ENCODE data around the gene MIER3. TPM values are rescaled to one million over a fixed set of nuclear protein-coding genes. Genes with fewer than 3 reads are reported as not detected.
"Not testable (repeated sequence)": the region's sequence is repeated elsewhere in the genome, so short reads cannot be mapped to it uniquely, and the experiment has no call there.

The MIER3 gene
- total and polyA plus RNA-seq, 5 donors = 4.3 to 19.8 (median 17.4) TPM

- H3K4me1 ChIP-seq (ENCODE audit: control insufficient read depth, insufficient read depth, low read length) = no peaks in the 10 kb centered on the region
- no peaks in the 10 kb centered on the region for H3K27me3 ChIP-seq (ENCODE audit: control insufficient read depth, insufficient read depth)
- WGBS = 89% methylated on average over 4 of the region's 4 CpGs
- no peak overlapping the region for H3K4me3 ChIP-seq (ENCODE audit: low read length)
- intact Hi-C loops (cut with DNase I) = no loop called here
- H3K27ac ChIP-seq (ENCODE audit: low read length) = no peak overlapping the region
- H3K9me3 ChIP-seq (ENCODE audit: control insufficient read depth, low read length) = no peaks in the 10 kb centered on the region
- no peak for DNase-seq
- ATAC-seq = no peak
Measured at GRCh38 chr5:56981548-56982315, 29.8 kb upstream of the MIER3 start.

- DNase-seq = no peak
- no peak overlapping the region for H3K27ac ChIP-seq (ENCODE audit: low read length)
- no peak for ATAC-seq
- H3K27me3 ChIP-seq (ENCODE audit: control insufficient read depth, insufficient read depth) = no peaks in the 10 kb centered on the region
- no peak overlapping the region for H3K4me3 ChIP-seq (ENCODE audit: low read length)
- WGBS = 75% methylated on average over 13 of the region's 13 CpGs
- intact Hi-C loops (cut with DNase I) = no loop called here
- H3K9me3 ChIP-seq (ENCODE audit: control insufficient read depth, low read length) = no peaks in the 10 kb centered on the region
- no peaks in the 10 kb centered on the region for H3K4me1 ChIP-seq (ENCODE audit: control insufficient read depth, insufficient read depth, low read length)
Measured at GRCh38 chr5:56979968-56980367, 28.0 kb upstream of the MIER3 start.

GRCh38 chr5:56979526-56979925 is 27.6 kb upstream of the MIER3 start:
- 56% methylated on average over 5 of the region's 5 CpGs for WGBS
- DNase-seq; H3K27me3 ChIP-seq (ENCODE audit: control insufficient read depth, insufficient read depth); intact Hi-C loops (cut with DNase I); H3K27ac ChIP-seq (ENCODE audit: low read length); H3K4me1 ChIP-seq (ENCODE audit: control insufficient read depth, insufficient read depth, low read length); H3K4me3 ChIP-seq (ENCODE audit: low read length); H3K9me3 ChIP-seq (ENCODE audit: control insufficient read depth, low read length); ATAC-seq: not testable (repeated sequence)

DNA sequence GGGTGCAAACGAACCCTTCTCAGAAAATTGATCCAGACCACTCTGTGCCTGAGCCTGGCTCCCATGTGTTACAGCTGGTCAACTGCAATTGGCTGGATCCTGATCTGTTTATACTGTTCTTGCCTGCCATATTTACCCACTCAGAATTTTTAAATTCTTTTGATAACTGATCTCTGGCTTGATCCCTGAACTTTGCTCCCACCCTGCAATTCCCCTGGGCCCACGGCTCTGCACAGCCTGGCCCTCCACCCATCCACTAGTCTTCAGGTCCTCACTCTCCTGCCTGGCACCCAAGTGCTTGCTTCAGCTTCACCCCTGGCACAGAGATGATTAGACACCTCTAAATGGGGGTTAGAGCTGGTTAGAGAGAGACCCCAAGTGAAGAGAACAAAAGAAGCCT is 25.9 kb upstream of the MIER3 start:
- DNase-seq (no peak), ATAC-seq (no peak)
- intact Hi-C loops (cut with DNase I) = no loop called here
- Histone ChIP-seq H3K27ac (ENCODE audit: low read length) (no peak overlapping the region), H3K4me3 (ENCODE audit: low read length) (no peak overlapping the region), H3K4me1 (ENCODE audit: control insufficient read depth, insufficient read depth, low read length) (no peaks in the 10 kb centered on the region), H3K27me3 (ENCODE audit: control insufficient read depth, insufficient read depth) (no peaks in the 10 kb centered on the region), H3K9me3 (ENCODE audit: control insufficient read depth, low read length) (no peaks in the 10 kb centered on the region)
- whole genome bisulfite sequencing = 71% methylated on average over 2 of the region's 2 CpGs

DNA sequence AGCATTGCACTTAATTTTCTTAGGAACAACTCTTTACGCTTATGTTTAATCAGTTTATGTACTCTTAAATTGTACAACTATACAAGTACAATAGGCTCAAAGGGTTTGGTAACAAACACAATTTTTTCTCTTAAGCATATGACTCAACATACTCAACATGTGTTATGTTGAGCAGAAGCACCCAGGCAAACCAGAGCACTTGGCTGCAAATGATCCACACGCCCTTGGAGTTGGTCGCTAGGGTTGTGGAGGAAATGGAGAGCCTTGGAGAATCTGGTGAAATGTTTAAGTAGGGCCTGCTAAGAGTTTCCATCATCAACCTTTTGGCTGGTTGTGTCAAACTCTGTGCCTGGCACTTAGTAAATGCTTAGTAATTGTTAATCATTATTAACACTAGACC is 25.1 kb upstream of the MIER3 start:
- H3K27me3 ChIP-seq (ENCODE audit: control insufficient read depth, insufficient read depth) = no peaks in the 10 kb centered on the region
- H3K4me3 ChIP-seq (ENCODE audit: low read length) = no peak overlapping the region
- intact Hi-C loops (cut with DNase I) = no loop called here
- WGBS = 90% methylated on average over 3 of the region's 3 CpGs
- DNase-seq = no peak
- no peak overlapping the region for H3K27ac ChIP-seq (ENCODE audit: low read length)
- no peak for ATAC-seq
- no peaks in the 10 kb centered on the region for H3K4me1 ChIP-seq (ENCODE audit: control insufficient read depth, insufficient read depth, low read length)
- no peaks in the 10 kb centered on the region for H3K9me3 ChIP-seq (ENCODE audit: control insufficient read depth, low read length)

DNA sequence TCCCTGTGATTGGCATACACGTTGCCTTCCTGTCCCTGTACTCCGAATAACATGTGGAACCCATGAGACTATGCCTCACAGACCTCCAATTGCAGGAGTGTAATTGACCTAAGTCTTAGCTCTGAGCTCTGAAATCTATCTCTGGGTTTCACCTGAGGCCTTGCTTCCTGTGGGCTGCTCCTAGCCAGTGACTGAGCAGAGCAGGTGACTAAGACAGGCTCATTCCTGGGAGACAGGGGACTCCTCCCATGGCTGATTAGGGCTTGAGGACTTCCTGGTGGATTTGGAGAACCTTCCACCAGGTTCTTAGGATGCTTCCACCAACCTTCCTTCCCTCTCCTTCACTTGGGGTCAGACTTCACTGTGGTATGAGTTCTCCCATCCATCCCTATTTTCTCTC is 22.3 kb upstream of the MIER3 start:
- Histone ChIP-seq H3K4me3 (ENCODE audit: low read length) (no peak overlapping the region), H3K27me3 (ENCODE audit: control insufficient read depth, insufficient read depth) (no peaks in the 10 kb centered on the region), H3K27ac (ENCODE audit: low read length) (no peak overlapping the region), H3K4me1 (ENCODE audit: control insufficient read depth, insufficient read depth, low read length) (no peaks in the 10 kb centered on the region), H3K9me3 (ENCODE audit: control insufficient read depth, low read length) (no peaks in the 10 kb centered on the region)
- intact Hi-C loops (cut with DNase I) = no loop called here
- ATAC-seq (no peak), DNase-seq (no peak)
- 69% methylated on average over 2 of the region's 2 CpGs for WGBS

DNA sequence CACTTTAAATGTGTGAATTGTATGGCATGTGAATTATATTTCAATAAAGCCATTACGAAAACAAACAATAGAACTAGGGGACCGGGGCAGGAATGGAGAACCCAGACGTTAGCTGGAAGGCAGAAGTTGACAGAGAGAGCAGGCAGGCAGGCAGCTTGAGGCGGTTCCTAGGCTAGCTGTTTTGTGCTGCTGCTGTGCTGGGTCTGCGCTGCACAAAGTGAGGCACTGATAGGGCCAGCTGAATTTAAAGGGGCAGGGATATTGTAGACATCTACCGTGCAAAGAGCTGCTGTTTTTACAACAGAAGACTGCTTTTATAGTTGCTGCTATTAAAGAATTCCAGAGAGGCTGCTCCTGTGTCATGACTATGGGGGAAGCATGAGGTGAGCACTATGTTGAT is 21.6 kb upstream of the MIER3 start:
- Histone ChIP-seq H3K4me1 (ENCODE audit: control insufficient read depth, insufficient read depth, low read length) (no peaks in the 10 kb centered on the region), H3K27me3 (ENCODE audit: control insufficient read depth, insufficient read depth) (no peaks in the 10 kb centered on the region), H3K9me3 (ENCODE audit: control insufficient read depth, low read length) (no peaks in the 10 kb centered on the region), H3K4me3 (ENCODE audit: low read length) (no peak overlapping the region), H3K27ac (ENCODE audit: low read length) (no peak overlapping the region)
- ATAC-seq (no peak), DNase-seq (peak in 1 of 3 donors; percentile 13)
- intact Hi-C loops (cut with DNase I) = no loop called here
- 53% methylated on average over 6 of the region's 6 CpGs for WGBS

DNA sequence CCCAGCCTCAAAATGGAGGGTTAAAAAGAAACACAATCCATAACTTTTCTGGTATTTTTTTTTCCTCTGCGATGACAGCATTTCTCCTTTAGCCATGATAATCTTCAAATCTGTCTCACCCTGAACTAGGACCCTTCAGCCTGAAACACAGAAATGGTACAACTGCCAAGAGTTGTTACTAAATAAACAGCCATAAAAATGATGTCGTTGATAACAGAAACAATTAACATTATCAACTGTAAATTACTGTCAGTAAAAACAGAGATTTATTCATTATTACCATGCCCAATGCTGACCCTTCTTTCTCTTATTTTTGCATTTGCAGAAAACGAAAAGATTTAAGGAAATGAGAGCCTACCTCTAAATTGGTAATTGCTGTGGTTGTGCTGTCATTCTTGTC is 19.4 kb upstream of the MIER3 start:
- intact Hi-C loops (cut with DNase I) = no loop called here
- Histone ChIP-seq H3K27ac (ENCODE audit: low read length) (no peak overlapping the region), H3K4me1 (ENCODE audit: control insufficient read depth, insufficient read depth, low read length) (no peaks in the 10 kb centered on the region), H3K4me3 (ENCODE audit: low read length) (no peak overlapping the region), H3K9me3 (ENCODE audit: control insufficient read depth, low read length) (no peaks in the 10 kb centered on the region), H3K27me3 (ENCODE audit: control insufficient read depth, insufficient read depth) (no peaks in the 10 kb centered on the region)
- no peak for DNase-seq
- 38% methylated on average over 3 of the region's 3 CpGs for WGBS
- no peak for ATAC-seq

- Histone ChIP-seq H3K9me3 (ENCODE audit: control insufficient read depth, low read length) (no peaks in the 10 kb centered on the region), H3K4me1 (ENCODE audit: control insufficient read depth, insufficient read depth, low read length) (no peaks in the 10 kb centered on the region), H3K27me3 (ENCODE audit: control insufficient read depth, insufficient read depth) (no peaks in the 10 kb centered on the region), H3K27ac (ENCODE audit: low read length) (no peak overlapping the region), H3K4me3 (ENCODE audit: low read length) (no peak overlapping the region)
- WGBS = 68% methylated on average over 2 of the region's 2 CpGs
- DNase-seq (no peak), ATAC-seq (no peak)
- intact Hi-C loops (cut with DNase I) = no loop called here
Measured at GRCh38 chr5:56964173-56964572, 12.2 kb upstream of the MIER3 start.

- H3K27me3 ChIP-seq (ENCODE audit: control insufficient read depth, insufficient read depth) = no peaks in the 10 kb centered on the region
- DNase-seq (no peak), ATAC-seq (no peak)
- no peak overlapping the region for H3K4me3 ChIP-seq (ENCODE audit: low read length)
- H3K9me3 ChIP-seq (ENCODE audit: control insufficient read depth, low read length) = no peaks in the 10 kb centered on the region
- 61% methylated on average over 5 of the region's 5 CpGs for WGBS
- intact Hi-C loops (cut with DNase I) = no loop called here
- H3K4me1 ChIP-seq (ENCODE audit: control insufficient read depth, insufficient read depth, low read length) = no peaks in the 10 kb centered on the region
- no peak overlapping the region for H3K27ac ChIP-seq (ENCODE audit: low read length)
Measured at GRCh38 chr5:56963246-56963645, 11.3 kb upstream of the MIER3 start.

GRCh38 chr5:56962286-56962685 is 10.4 kb upstream of the MIER3 start:
- intact Hi-C loops (cut with DNase I) = no loop called here
- DNase-seq = no peak
- Histone ChIP-seq H3K27me3 (ENCODE audit: control insufficient read depth, insufficient read depth) (no peaks in the 10 kb centered on the region), H3K9me3 (ENCODE audit: control insufficient read depth, low read length) (no peaks in the 10 kb centered on the region), H3K4me1 (ENCODE audit: control insufficient read depth, insufficient read depth, low read length) (no peaks in the 10 kb centered on the region), H3K27ac (ENCODE audit: low read length) (no peak overlapping the region), H3K4me3 (ENCODE audit: low read length) (no peak overlapping the region)
- WGBS = 22% methylated on average over 2 of the region's 2 CpGs
- peak; percentile 29 to 66 for ATAC-seq

- intact Hi-C loops (cut with DNase I) = no loop called here
- DNase-seq (no peak), ATAC-seq (no peak)
- H3K4me1 ChIP-seq (ENCODE audit: control insufficient read depth, insufficient read depth, low read length) = no peaks in the 10 kb centered on the region
- H3K27me3 ChIP-seq (ENCODE audit: control insufficient read depth, insufficient read depth) = no peaks in the 10 kb centered on the region
- H3K9me3 ChIP-seq (ENCODE audit: control insufficient read depth, low read length) = no peaks in the 10 kb centered on the region
- H3K4me3 ChIP-seq (ENCODE audit: low read length) = no peak overlapping the region
- H3K27ac ChIP-seq (ENCODE audit: low read length) = no peak overlapping the region
- WGBS = 89% methylated on average over 6 of the region's 6 CpGs
Measured at GRCh38 chr5:56961746-56962145, 9.8 kb upstream of the MIER3 start.
